ENCODE data around the gene SLC9A4. TPM values are rescaled to one million over a fixed set of nuclear protein-coding genes. Genes with fewer than 3 reads are reported as not detected.

The SLC9A4 gene
- total and polyA plus RNA-seq, 7 donors, result 0.04 TPM; not detected in 6

- no peak for DNase-seq
- TF ChIP-seq CTCF (IDR thresholded peaks at IDR 0.05), result no peak
- TF ChIP-seq POLR2A (IDR thresholded peaks at IDR 0.05), result no peak
- no peak for TF ChIP-seq EP300 (IDR thresholded peaks at IDR 0.05)
- TF ChIP-seq POLR2AphosphoS5 (IDR thresholded peaks at IDR 0.05), result no peak
- WGBS, 2 donors, result 75 to 79% methylated on average over 5 of the region's 5 CpGs
- intact Hi-C loops (cut with DNase I), result no loop called here
- Histone ChIP-seq H3K4me3 (no peak overlapping the region), H3K27me3 (no peaks in the 10 kb centered on the region), H3K36me3 (no peaks in the 10 kb centered on the region), H3K4me1 (peaks cover 0 to 18% (median 13%) of the 10 kb centered on the region in 4 donors), H3K27ac (no peak overlapping the region), H3K9me3 (no peaks in the 10 kb centered on the region)
Observed at GRCh38 chr2:102515851-102516250, 42.8 kb downstream of the SLC9A4 start.

GRCh38 chr2:102518170-102518569, 45.1 kb downstream of the SLC9A4 start:
- H3K4me3 ChIP-seq, result no peak overlapping the region
- no peaks in the 10 kb centered on the region for H3K36me3 ChIP-seq
- H3K27me3 ChIP-seq, result no peaks in the 10 kb centered on the region
- WGBS, 2 donors, result 81 to 85% methylated on average over 3 of the region's 3 CpGs
- DNase-seq, result no peak
- H3K27ac ChIP-seq, result no peak overlapping the region
- H3K4me1 ChIP-seq, result peaks cover 0 to 18% (median 13%) of the 10 kb centered on the region in 4 donors
- H3K9me3 ChIP-seq, result no peaks in the 10 kb centered on the region
- no peak for TF ChIP-seq POLR2A (IDR thresholded peaks at IDR 0.05)
- no peak for TF ChIP-seq POLR2AphosphoS5 (IDR thresholded peaks at IDR 0.05)
- TF ChIP-seq CTCF (IDR thresholded peaks at IDR 0.05), result no peak
- TF ChIP-seq EP300 (IDR thresholded peaks at IDR 0.05), result no peak
- intact Hi-C loops (cut with DNase I), result no loop called here

- H3K27me3 ChIP-seq, result no peaks in the 10 kb centered on the region
- no peak overlapping the region for H3K4me3 ChIP-seq
- no peaks in the 10 kb centered on the region for H3K36me3 ChIP-seq
- H3K4me1 ChIP-seq, result peaks cover 0 to 3% (median under 1%) of the 10 kb centered on the region in 4 donors
- intact Hi-C loops (cut with DNase I), result no loop called here
- no peaks in the 10 kb centered on the region for H3K9me3 ChIP-seq
- 31 to 37% methylated on average over 2 of the region's 2 CpGs for WGBS, 2 donors
- no peak overlapping the region for H3K27ac ChIP-seq
- TF ChIP-seq CTCF (IDR thresholded peaks at IDR 0.05), result peak in 1 of 4 experiments; percentile 23
- no peak for TF ChIP-seq POLR2AphosphoS5 (IDR thresholded peaks at IDR 0.05)
- DNase-seq, result no peak
Observed at GRCh38 chr2:102520009-102520408, 47.0 kb downstream of the SLC9A4 start.

- Histone ChIP-seq H3K4me3 (no peak overlapping the region), H3K4me1 (no peaks in the 10 kb centered on the region), H3K36me3 (no peaks in the 10 kb centered on the region), H3K27ac (no peak overlapping the region), H3K9me3 (no peaks in the 10 kb centered on the region), H3K27me3 (no peaks in the 10 kb centered on the region)
- intact Hi-C loops (cut with DNase I), result no loop called here
- 25 to 70% methylated on average over 1 of the region's 1 CpG for WGBS, 2 donors
- DNase-seq, result no peak
- TF ChIP-seq POLR2A (IDR thresholded peaks at IDR 0.05), result no peak
- TF ChIP-seq CTCF (IDR thresholded peaks at IDR 0.05), result no peak
- no peak for TF ChIP-seq EP300 (IDR thresholded peaks at IDR 0.05)
- TF ChIP-seq POLR2AphosphoS5 (IDR thresholded peaks at IDR 0.05), result no peak
Observed at GRCh38 chr2:102520801-102521200, 47.8 kb downstream of the SLC9A4 start.

- TF ChIP-seq CTCF (IDR thresholded peaks at IDR 0.05), result no peak
- no peak for TF ChIP-seq EP300 (IDR thresholded peaks at IDR 0.05)
- no peak for TF ChIP-seq POLR2AphosphoS5 (IDR thresholded peaks at IDR 0.05)
- TF ChIP-seq POLR2A (IDR thresholded peaks at IDR 0.05), result no peak
Observed at GRCh38 chr2:102522162-102522561, 49.1 kb downstream of the SLC9A4 start.

More at GRCh38 chr2:102522162-102522561, 49.1 kb downstream of the SLC9A4 start:
- intact Hi-C loops (cut with DNase I), result no loop called here
- WGBS, 2 donors, result 81 to 89% methylated on average over 4 of the region's 4 CpGs
- H3K27me3 ChIP-seq, result no peaks in the 10 kb centered on the region
- no peaks in the 10 kb centered on the region for H3K36me3 ChIP-seq
- no peaks in the 10 kb centered on the region for H3K4me1 ChIP-seq
- no peaks in the 10 kb centered on the region for H3K9me3 ChIP-seq
- H3K4me3 ChIP-seq, result no peak overlapping the region
- H3K27ac ChIP-seq, result no peak overlapping the region
- DNase-seq, result no peak
